ENCODE data around the gene CCDC57.

DNA sequence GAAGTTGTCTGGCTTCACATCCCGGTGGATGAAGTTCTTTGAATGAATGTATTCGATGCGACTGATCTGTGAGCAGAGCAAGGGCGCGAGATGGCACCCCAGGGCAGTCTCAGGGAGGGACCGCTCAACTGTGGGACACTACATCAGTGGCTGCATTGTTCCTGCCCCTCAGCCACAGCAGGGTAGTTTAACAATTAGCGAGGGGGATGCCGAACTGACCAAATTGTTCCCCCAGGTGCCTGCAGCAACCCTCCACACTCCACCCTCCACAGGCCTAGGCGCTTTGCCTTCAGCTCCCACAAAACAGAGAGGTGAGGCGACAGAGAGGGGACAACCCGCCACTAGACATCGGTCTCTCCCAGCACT, 40.5 kb upstream of the CCDC57 start:
- TF ChIP-seq, protein P1, sequence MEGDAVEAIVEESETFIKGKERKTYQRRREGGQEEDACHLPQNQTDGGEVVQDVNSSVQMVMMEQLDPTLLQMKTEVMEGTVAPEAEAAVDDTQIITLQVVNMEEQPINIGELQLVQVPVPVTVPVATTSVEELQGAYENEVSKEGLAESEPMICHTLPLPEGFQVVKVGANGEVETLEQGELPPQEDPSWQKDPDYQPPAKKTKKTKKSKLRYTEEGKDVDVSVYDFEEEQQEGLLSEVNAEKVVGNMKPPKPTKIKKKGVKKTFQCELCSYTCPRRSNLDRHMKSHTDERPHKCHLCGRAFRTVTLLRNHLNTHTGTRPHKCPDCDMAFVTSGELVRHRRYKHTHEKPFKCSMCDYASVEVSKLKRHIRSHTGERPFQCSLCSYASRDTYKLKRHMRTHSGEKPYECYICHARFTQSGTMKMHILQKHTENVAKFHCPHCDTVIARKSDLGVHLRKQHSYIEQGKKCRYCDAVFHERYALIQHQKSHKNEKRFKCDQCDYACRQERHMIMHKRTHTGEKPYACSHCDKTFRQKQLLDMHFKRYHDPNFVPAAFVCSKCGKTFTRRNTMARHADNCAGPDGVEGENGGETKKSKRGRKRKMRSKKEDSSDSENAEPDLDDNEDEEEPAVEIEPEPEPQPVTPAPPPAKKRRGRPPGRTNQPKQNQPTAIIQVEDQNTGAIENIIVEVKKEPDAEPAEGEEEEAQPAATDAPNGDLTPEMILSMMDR (IDR thresholded peaks at IDR 0.05) = no peak
- no peak for TF ChIP-seq POLR2A (IDR thresholded peaks at IDR 0.05)

Measured in stomach (tissue), 4 donors.